ENCODE measurements around the gene FAM151A.

Gene FAM151A

DNA sequence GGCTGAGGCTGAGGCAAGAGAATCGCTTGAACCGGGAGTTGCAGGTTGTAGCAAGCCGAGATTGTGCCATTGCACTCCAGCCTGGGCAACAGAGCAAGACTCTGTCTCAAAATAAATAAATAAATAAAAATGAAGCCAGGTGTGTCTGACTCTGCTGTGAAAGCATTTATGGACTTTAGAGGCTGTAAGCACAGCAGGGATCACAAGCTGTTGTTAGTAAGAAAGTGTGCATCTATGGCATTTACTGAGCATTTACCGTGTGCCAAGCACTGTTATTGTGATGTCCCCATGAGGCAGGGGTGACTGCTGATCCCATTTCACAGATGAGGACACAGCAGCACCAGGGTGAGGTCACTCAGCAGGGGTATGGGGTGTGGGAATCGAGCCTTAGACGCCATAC, 20.1 kb downstream of the FAM151A start:
- DNase-seq, result no peak

DNA sequence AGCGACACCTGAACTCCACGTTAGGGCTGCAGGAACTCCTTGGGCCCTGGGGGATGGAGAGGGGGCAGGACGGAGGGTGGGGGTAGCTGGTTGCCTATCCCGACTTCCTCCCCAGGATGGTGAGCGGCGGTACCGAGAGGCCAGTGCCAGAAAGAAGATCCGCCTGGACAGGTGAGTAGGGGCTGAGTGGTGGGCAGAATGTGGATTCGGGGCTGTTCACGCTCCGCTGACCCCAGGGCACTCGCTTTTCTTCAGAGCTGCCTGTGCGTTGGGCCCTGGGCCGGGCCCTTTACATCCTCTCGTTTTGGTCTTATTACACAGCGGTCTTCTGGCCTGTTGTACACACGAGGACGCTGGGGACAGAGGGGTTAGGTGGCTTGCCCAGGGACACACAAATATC, 20.8 kb downstream of the FAM151A start:
- no peak for DNase-seq

DNA sequence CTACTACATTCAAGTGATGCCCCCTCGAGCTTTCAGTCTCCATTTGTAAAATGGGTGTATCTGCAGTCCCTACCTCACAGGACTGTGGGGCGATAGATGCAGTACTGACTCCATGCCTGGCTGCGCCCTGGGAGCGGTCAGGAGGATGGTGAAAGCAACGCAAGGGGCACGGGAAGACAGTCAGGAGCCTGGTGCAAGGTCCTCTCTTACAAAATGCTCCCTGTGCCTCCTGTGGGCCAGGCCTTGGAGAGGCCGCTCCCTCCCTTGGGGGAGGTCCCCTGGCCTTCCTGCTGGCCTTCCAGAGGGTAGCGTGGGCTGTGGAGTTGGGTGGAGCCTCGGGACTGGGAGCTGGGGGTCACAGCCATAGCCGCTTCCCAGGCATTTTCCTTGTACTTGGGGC, 21.6 kb downstream of the FAM151A start:
- DNase-seq, result no peak

DNA sequence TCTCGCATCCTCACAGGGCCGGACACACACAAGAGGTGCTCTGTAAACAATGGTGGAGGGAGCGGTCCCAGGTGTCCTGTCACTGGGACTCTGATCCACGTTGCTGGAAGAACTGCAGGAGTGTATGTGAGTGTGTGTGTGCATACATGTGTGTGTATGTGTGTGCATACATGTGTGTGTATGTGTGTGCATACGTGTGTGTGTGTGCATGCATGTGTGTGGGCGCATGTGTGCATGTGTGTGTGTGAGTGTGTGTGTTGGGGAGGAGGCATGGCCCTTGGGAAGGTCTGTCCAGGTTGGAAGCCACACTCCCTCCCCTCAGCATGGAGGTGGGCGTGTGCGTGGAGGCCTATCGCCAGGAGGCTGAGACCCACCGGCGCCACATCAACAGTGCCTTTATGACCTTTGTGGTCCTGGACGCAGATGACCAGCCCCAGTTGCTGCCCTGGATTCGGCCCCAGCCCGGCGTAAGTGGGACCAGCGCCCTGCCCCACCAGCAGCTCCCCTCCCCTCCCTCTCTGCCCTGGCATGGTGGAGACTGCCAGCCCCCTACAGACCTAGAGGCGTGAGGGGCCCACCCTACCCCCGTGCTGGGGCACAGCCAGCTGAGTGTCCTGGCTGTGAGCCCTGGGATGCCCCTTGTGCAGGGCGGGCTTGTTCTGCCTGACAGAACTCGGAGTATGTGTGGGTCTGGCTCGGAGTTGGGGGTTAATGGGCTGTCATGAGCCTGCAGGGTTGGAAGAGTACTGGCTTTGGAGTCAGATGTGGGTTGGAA, 22.2 kb downstream of the FAM151A start:
- no peak for DNase-seq

DNA sequence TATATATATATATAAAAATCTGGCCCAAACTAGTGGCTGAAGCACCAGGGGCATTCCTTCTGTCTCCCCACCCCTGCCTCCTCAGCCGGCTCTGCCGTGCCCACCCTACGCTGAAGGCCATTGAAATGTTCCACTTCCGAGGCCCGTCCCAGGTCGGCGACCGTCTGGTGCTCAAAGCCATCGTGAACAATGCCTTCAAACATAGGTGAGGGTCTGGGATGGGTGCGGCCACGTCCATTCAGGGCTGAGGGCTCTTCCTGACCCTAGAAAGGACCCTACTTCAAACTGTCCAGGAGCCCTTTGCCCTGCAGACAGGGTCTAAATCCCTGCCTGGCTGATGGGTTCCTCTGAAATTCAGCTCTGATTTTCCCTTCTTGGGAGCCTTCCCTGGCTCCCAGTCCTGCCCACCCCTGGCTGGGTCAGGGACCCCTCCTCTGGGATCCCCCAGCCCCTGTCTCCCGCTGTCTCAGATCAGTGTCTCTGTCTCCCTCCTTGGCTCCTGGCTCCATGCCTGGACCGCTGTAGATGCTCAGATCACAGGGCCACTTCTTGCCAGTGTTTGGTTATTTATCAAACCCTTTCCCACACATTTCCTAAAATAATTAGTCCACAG, 24.0 kb downstream of the FAM151A start:
- no peak for DNase-seq

DNA sequence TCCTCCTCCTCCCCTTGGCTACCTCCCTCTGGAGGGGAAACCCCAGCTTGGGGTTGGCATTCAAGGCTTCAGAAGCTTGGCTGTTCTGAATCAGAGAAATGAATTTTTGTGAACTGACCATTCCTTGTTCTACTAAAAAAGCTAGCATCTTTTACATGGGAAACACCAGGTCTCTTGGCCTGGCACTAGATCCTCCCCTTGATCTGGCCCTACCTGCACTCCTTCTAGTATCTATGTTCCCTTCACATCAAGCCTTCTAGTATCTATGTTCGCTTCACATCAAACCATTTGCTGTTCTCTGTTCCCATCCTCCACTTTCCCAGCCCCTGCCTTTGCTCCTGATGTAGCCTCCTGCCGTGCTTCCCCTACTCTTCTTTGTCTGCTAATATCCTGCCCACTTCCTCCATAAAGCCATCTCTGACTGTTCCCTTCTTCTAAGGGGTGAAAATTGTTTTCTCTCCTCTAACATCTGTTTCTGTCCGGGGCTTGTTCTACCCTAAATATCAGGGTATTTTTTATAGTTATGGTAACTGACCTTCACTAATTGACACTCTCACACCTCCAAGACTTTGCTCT, 25.8 kb downstream of the FAM151A start:
- no peak for DNase-seq

DNA sequence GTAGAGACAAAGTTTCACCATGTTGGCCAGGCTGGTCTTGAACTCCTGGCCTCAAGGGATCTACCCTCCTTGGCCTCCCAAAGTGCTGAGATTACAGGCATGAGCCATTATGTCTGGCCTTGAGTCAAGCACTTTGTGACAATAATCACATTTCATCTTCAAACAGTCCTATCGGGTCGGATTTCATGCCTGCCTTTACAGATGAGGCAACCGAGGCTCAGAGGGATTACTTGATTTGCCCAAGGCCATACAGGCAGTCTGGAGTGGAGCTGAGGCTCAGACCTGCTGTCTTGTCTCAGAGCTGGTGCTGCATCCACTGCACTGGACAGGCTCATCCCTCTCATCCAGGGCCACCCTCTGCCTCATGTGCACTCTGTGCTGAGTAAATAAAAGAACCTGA, 26.6 kb downstream of the FAM151A start:
- DNase-seq, result no peak

DNA sequence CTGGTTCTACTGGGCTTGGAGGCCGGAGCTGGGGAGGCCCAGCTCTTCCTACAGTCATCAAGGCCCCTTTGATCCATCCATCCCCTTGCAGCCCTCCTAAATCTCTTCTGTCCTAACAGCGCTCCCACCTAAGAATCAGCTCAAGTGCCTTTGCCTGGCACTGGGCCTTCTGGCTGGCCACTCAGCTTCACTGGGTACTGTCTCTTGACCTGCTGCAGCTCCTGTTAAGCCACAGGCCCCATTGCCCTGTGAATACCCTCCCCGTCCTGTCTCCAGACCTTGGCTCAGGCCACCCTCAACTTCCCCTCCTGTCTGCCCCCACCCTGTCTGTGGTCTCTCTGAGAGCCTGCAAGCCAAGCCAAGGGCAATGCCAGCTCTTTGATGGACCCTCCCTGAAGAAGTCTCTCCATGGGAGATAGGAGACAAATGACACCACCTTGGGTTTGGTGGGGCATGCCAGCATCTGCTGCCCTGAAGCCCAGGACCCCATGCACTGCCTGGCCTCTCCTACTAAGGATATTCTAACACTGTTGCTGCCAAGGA, 27.3 kb downstream of the FAM151A start:
- DNase-seq, result no peak

DNA sequence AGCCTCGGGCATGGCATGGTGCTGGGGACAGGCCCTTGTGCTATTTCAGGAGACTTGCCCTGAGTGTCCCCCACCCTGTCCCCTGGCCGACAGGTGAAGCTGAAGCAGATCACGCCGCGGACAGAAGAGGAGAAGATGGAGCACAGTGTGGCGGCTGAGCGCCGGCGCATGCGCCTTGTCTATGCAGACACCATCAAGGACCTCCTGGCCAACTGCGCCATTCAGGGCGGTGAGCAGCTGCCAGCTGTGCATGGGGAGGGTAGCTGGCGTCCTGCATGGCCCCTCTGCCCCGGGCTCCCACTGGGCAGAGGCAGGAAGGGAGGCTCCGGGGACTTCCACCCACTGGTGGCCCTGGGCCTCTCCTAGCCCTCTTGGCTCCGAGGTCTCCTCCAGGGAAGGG, 28.9 kb downstream of the FAM151A start:
- DNase-seq, result no peak

DNA sequence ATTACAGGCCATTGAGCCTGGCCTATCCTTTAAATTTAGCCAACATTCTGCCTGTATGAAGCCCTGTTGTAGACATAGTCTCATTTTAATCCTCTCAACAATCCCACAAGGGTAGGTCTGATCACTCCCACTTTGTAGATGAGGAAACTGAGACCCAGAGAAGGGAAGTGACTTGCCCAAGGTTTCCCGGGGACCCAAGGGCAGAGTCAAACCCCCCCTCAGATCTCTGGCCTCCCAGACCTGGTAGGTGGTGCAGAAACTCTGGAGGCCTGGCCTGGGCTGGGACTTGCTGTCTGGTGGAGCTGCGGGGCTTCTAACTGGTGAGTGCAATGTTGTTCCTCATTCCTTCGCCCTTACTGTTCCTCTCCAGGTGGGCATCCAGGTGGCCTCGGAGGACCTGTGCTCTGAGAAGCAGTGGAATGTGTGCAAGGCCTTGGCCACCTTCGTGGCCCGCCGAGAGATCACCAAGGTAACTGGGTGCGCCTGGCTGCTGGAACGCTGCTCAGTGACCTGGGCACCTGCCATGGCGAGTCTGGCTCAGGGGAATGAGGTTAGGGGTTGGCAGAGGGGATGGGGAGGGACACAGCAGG, 29.7 kb downstream of the FAM151A start:
- DNase-seq, result no peak

DNA sequence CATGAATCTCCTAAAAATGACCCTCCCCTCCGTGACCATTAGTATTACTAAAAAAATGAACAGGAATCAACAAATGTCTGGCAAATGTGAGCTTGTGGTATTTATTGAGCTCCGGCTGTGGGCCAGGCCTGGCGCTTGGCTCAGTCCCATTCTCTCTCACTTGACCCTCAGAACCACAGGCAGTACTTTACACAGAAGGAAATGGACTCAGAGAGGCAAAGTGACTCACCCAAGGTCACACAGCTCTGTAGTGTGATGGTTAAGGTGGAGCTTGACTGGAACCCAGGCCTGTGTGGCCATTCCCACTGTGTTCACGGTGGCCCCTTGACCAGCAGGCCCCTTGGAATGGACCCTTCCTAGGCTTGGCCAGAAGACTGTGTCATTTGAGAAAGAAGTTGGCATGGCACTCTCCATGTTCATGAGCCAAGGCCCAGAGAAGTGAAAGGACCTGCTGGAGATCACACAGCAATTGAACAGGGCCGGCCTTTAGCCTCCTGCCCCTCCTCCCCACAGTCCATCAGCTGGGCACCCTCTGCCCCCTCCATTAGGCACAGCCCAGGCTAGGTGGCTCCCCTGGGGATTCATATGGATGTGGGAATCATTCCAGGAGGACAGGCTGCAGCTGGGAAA, 32.1 kb downstream of the FAM151A start:
- no peak for DNase-seq

DNA sequence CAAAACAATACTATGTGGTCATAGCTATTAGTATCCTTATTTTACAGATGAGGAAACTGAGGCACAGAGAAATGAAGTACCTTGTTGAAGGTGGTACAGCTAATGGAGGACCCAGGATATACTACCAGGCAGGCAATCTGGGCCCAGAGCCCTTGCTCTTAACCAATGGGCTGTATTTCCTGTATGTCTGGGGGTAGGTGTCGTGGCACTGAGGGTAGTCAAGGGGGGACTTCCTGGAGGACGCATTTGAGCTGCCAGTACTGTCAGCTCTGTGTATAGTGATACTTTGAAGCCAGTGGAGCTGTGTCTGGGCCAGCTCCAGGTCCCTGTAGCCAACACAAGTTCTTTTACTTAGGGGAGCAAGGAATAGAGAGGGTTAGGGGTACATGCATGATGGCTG, 34.9 kb downstream of the FAM151A start:
- no peak for DNase-seq

DNA sequence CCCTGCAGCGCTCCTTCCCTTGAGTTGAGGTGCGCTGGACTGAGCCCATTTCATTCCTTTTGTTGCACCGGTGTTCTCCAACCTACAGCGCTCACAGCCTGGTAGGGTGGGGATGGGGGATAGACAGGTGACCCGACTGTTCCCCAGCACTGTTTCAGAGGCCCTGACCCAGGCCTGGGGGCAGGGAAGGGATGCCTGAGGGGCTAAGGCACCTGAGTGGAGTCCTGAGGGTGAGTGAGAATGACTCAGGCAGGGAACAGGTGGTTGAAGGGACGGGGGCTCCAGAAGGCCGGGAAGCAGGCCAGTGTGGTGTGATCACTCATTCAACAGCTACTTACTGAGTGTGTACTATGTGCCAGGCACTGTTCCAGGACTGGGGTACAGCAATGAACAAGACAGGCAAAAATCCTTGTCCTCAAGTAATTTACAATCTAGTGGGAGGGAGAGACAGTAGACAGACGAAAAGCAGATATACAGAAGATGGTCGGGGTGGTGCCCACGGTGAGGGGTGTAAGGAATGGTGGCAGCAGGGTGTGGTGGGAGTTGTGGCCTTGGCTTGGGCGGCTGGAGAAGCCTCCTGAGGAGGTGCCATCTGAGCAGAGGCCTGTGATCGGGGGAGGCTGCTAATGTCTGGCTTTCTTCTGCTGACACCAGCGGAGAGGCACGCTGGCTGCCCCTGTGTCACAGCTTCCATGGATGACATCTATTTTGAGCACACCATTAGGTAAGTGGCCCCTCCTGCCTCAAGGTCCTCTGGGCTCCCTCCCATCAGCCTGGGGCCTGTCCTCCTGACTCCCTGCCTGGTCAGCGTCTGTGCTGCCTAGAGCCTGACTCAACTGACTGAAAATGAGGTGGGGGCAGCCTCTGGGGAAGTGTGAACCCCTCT, 37.9 kb downstream of the FAM151A start:
- no peak for DNase-seq

DNA sequence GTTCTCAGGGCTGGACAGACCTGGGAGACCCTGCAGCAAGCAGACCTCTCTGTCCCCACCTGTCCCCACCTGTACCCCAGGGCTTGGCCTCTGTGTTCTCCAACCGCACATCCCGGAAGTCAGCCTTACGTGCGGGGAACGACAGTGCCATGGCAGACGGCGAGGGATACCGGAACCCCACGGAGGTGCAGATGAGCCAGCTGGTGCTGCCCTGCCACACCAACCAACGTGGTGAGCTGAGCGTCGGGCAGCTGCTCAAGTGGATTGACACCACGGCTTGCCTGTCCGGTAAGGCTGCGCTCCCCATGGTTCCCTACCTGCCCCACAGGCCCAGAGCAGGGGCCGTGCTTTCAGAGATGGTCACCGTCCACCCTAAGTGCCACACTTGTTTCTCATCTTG, 38.8 kb downstream of the FAM151A start:
- DNase-seq, result no peak

DNA sequence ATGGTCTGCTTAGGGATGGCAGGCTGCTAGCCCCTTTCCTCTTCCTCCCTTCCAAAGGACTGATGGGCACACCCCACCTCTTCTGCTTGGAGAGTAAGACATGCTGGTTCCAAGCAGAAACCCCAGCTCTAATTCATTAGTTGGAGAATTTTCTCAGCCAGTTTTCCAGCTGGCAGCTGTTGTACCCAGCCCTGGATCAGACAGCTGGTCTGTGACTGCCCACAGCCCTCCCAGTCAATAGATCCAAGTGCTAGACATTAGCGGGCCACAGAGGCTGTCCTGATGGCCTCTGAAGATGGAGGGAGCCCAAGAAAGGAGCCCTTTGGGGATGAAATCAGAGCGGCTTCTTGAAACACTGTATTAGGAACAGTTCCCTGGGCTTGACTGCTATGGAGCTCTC, 39.5 kb downstream of the FAM151A start:
- DNase-seq, result no peak

DNA sequence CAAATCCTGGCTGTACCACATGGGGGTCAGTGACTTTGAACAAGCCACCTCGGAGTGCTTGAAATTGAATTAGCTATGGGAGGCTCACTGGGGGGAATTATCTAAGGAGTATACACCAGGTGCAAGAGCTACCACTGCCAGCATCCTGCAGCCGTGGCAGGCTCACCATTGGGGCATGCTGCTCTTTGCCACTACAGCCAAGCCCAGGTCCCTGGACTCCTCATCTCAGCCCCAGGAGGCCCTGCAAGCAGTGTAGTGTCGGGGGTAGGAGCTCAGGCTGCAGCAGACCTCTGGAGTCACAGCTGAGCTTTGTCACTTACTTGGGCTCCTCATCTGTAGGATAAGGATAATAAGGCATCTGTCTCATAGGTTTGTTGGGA, 40.0 kb downstream of the FAM151A start:
- no peak for DNase-seq

DNA sequence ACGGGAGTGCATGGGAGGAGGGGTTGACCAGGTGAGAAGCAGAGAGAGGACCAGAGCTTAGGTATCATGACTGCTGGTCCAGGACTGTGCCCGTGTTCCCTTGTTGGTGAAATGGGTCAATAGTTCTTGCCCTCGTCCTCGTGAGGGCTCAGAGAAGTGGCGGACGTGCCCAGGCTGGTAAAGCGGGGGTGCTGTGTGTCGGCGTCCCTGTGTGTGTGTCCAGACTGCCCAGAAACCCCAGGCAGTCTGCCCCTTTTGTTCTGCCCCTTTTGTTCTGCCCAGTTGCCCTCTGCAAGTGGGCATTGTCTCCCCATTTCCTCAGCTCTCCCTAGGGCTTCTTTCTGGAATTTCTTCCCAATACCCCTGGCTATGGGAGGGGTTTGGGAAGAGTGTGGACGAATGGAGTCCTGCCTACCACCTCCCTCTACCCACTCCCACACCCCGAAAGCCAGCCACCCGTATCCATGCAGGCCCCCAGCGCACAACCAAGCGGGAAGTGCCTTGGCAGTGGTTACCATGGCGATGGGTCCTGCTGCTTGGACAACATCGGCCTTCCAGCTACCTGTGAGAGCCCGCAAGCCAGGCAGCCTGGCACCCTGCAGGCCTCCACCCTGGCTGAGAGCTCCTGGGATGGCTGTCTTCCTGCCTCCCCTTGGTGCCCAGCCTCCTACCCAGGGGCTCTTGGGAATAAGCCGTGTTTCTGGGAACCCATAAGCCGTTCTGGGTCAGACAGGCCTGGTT, 40.6 kb downstream of the FAM151A start:
- no peak for DNase-seq

DNA sequence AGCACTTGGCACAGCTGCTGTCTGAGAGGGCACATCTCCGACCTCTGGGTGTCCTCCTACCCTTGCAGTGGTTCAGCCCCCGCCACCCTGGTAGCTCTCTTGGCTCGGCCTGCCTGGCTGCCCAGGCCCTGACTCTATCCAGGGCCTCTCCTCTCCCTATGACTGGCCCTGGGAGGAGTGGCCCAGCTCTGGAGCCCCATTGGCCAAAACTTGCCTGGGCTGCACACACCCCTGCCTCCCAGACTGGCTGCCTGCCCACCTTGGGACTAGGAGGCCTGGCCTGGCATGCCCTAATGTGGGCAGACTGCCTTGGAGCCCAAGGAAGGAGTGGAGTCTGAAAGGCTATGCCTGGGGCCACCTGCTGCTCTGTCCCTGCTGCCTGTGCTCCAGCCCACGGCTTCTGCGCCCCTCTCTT, 41.7 kb downstream of the FAM151A start:
- DNase-seq, result no peak

DNA sequence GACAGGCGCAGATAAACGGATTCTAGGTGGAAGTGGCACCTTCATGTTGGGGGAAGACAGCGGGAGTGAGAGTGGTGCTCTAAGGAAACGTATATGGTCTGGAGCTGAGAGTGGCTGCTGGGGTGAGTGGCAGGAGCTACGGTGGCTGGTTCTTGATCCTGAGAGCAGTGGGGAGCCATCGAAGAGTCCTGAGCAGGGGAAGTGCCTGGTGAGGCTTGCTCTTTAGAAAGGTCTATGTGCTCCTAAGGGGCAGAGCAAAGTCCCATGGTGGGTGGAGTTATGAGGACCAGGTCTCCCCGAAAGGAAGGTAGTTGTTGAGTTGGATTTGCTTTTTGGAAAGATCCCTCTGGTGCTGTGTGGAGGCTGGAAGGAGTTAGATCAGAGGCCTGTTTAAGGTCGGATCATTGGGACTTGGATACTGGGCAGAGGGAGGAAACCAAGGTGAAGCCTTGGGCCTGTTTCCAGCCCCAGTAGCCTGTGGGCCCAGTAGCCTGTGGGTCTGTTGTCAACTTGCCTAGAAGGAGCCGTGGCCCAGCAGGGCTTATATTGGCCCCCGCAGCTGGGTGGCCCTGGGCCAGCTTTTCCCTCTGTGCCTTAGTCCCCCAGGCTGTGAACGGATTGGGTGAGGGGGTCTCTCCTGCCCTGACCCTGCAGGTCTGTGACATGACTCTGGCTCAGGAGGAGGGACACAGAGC, 42.3 kb downstream of the FAM151A start:
- no peak for DNase-seq

DNA sequence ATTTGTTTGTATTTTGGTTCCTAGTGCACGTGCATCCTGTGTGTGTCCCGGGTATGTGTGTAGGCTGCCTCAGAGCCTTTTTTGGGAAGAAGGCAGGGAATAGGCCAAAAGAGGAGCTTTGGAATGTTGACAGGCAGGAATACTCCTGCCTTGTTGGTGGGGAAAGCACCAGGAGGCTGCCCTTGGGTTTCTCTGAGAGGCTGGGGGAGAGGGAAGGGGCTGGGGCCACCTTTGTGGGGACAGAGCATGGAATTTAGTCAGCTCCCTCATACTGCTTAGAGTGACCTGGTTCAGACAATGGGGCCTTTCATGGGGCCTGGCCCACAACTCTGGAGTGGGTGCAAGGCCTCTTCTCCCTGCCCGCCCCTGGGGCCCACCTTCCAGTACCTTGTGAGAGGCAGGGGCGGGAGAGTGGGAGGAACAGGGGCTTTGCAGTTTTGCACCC, 44.0 kb downstream of the FAM151A start:
- no peak for DNase-seq

DNA sequence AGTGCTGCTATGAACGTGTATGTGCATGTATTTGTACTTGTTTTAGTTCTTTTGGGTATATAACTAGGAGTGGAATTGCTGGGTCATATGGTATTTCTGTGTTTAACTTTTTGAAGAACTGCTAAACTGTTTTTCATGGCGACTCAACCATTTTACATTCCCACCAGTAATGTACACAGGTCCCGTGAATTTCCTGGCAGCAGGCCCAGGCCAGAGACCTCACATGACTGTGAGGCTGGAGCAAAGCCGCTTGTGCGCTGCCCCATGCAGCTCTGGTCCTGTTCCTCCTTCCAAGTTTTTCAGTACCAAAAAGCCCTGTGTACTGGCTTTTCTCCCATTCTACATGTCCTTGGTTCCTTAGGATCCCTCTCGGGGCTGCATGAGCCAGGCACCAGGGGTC, 45.7 kb downstream of the FAM151A start:
- DNase-seq, result no peak

All from activated CD4-positive, alpha-beta T cell treated with anti-CD3 and anti-CD28 coated beads, Interleukin-2, Interleukin-6, amounts not matched to agents 100 ng/mL and 50 ng/mL, durations not matched to agents 16 hours and 8 hours (primary cell).